Measurements from ENCODE around the gene MIEF2.

Gene MIEF2

DNA sequence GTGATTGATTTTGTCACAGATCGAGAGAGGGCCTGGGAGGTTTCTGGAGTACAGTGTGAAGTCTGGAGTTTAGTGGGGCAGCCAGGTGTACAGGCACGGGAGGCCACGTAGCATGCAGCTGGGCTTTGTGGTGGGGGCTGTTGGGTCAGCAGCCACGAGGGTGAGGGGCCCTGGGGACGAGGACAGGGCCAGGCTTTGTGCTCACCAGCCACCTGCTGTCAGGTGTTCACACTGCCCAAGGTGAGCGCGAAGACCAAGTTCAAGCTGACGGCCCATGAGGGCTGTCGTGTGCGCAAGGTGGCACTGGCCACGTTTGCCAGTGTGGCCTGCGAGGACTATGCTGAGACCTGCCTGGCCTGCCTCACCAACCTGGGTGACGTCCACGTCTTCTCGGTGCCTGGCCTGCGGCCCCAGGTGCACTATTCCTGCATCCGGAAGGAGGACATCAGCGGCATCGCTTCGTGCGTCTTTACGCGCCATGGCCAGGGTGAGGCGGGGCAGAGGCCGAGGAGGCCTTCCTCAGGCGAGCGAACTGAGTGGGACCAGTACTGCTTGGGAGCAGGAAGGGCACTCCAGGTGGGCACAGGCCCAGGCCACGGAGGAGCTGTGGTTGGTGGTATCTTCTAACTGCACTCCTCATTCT is 19.1 kb upstream of the MIEF2 start:
- H3K36me3 ChIP-seq (ENCODE audit: control insufficient read depth, insufficient read depth, low read length): peaks cover 9% of the 10 kb centered on the region
- peaks cover 6% of the 10 kb centered on the region for H3K4me1 ChIP-seq (ENCODE audit: control insufficient read depth, insufficient read depth, low read length)
- H3K9ac ChIP-seq (ENCODE audit: low read length): no peak overlapping the region
- H3K4me3 ChIP-seq (ENCODE audit: low read length): no peak overlapping the region
- no peaks in the 10 kb centered on the region for H3K27me3 ChIP-seq (ENCODE audit: control insufficient read depth, insufficient read depth, low read length)
- H3K9me3 ChIP-seq (ENCODE audit: control insufficient read depth, low read length): no peaks in the 10 kb centered on the region

DNA sequence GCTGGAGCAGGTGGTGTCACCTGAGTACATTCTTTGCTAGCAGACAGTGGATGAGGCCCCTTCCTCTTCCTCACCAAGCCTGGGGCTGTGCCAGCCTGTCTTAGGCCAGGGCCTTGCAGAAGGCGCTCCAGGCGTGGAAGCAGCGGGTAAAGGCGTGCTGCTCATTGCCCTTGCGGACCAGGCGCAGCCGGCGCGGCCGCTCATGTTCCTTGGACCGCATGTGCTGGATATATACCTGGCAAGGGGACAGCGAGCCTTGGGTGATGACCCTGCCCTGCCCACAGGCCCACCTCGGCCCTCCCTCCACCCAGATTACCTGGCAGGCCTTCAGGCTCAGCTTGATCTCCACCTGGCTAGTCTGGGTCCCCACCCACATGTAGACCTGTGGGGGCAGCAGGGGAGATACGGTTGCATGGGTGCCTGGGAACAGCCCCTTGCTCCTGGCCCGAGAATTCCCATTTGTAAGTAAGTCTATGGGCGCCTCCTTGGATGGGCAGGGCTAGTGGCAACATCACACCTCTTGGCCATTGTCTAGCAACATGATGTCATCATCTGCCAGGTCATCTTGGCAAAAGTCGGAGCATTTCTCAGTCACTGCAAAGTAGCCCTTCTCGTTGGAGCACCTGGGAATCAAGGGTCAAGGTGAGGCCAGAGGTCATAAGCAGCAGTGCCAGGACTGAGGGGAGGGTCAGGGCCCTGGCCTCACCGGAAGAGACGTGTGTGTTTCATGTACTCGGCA is 15.3 kb upstream of the MIEF2 start:
- H3K9ac ChIP-seq (ENCODE audit: low read length): no peak overlapping the region
- H3K27me3 ChIP-seq (ENCODE audit: control insufficient read depth, insufficient read depth, low read length): no peaks in the 10 kb centered on the region
- peaks cover 16% of the 10 kb centered on the region for H3K36me3 ChIP-seq (ENCODE audit: control insufficient read depth, insufficient read depth, low read length)
- peaks cover 22% of the 10 kb centered on the region for H3K4me1 ChIP-seq (ENCODE audit: control insufficient read depth, insufficient read depth, low read length)
- no peaks in the 10 kb centered on the region for H3K9me3 ChIP-seq (ENCODE audit: control insufficient read depth, low read length)
- H3K4me3 ChIP-seq (ENCODE audit: low read length): no peak overlapping the region

DNA sequence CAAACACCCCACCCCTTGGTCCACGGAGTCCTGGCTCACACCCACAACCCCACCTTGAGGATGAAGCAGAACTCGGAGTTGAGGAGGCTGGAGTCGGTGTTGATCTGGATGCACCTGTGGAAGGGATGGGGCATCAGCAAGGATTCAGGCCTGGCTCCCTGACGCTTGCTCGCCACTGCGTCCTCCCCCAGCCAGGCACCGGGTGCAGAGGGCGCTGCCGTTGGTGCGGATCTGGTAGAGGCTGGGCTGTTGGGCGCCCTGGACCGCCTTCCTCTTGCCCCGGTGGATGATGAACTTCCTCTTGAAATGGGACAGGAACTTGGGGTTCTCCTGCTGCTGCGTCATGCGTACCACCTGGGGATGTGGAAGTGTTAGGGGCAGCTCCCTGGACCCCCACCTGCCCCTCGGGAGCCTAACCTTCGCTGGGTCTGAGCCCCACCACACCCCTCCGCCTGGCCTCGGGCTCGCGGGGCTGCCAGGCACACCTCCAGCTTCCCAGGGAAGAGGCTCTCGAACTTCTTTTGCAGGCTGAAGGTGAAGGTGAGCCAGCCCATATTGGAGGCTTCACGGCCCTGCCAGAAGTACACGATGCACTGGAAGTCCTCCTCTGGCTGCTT is 14.2 kb upstream of the MIEF2 start:
- H3K36me3 ChIP-seq (ENCODE audit: control insufficient read depth, insufficient read depth, low read length): peaks cover 23% of the 10 kb centered on the region
- H3K9me3 ChIP-seq (ENCODE audit: control insufficient read depth, low read length): no peaks in the 10 kb centered on the region
- peaks cover 30% of the 10 kb centered on the region for H3K4me1 ChIP-seq (ENCODE audit: control insufficient read depth, insufficient read depth, low read length)
- no peaks in the 10 kb centered on the region for H3K27me3 ChIP-seq (ENCODE audit: control insufficient read depth, insufficient read depth, low read length)
- H3K9ac ChIP-seq (ENCODE audit: low read length): no peak overlapping the region
- H3K4me3 ChIP-seq (ENCODE audit: low read length): no peak overlapping the region

DNA sequence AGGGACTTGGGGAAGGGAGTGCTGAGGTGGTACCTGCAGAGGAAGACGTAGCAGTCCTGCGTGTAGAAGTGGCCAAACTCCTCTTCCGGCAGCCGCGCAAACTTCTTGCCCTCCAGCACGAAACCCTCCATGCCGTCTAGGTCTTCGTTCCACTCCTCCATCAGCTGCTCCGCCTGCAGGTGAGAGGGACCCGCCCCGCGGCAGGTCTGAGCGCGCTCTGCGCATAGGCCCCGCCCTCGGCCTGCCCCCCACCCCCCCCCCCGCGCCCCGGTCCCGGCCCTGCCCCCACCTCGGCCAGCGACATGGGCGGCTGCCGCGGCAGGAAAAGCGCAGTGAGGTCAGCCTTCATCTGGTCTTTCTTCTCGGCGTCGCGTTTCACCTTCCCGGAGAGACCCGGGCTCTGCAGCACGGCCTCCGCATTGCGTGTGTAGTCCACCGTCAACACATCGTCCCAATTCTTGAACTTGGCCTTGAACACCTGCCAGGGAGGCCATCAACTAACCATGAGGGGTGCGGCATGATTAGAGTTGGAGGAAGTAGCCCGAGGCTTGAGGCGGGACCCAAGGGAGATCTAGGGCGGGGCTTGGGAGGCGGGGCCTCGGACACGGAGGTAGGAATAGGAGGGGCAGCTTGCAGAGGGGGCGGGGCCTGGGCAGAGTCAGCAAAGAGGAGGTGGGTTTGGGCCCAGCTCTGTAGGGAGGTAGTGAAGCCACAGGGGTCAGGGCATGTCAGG is 13.4 kb upstream of the MIEF2 start:
- Histone ChIP-seq H3K36me3 (ENCODE audit: control insufficient read depth, insufficient read depth, low read length) (peaks cover 23% of the 10 kb centered on the region), H3K27me3 (ENCODE audit: control insufficient read depth, insufficient read depth, low read length) (no peaks in the 10 kb centered on the region), H3K9ac (ENCODE audit: low read length) (no peak overlapping the region), H3K9me3 (ENCODE audit: control insufficient read depth, low read length) (no peaks in the 10 kb centered on the region), H3K4me1 (ENCODE audit: control insufficient read depth, insufficient read depth, low read length) (peaks cover 30% of the 10 kb centered on the region), H3K4me3 (ENCODE audit: low read length) (no peak overlapping the region)

DNA sequence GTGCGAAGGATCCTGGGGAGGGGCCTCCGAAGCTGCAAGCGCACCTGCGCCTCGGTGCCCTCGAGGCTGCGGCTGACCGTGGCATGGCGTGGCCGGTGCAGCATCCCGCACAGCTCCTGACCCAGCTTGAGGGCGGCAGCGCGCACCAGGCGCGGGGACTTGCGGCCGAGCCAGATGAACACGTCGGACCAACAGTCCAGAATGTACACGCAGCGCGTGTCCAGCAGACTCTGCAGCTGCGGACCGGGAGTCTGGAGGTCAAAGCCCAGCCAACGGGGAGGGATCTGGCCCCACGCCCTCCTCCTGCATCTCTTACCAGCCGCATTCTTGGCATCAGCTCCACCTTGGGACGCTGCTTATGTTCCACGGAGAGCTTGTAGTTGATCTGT is 12.9 kb upstream of the MIEF2 start:
- peaks cover 30% of the 10 kb centered on the region for H3K4me1 ChIP-seq (ENCODE audit: control insufficient read depth, insufficient read depth, low read length)
- H3K27me3 ChIP-seq (ENCODE audit: control insufficient read depth, insufficient read depth, low read length): no peaks in the 10 kb centered on the region
- H3K4me3 ChIP-seq (ENCODE audit: low read length): no peak overlapping the region
- peaks cover 23% of the 10 kb centered on the region for H3K36me3 ChIP-seq (ENCODE audit: control insufficient read depth, insufficient read depth, low read length)
- no peak overlapping the region for H3K9ac ChIP-seq (ENCODE audit: low read length)
- H3K9me3 ChIP-seq (ENCODE audit: control insufficient read depth, low read length): no peaks in the 10 kb centered on the region

DNA sequence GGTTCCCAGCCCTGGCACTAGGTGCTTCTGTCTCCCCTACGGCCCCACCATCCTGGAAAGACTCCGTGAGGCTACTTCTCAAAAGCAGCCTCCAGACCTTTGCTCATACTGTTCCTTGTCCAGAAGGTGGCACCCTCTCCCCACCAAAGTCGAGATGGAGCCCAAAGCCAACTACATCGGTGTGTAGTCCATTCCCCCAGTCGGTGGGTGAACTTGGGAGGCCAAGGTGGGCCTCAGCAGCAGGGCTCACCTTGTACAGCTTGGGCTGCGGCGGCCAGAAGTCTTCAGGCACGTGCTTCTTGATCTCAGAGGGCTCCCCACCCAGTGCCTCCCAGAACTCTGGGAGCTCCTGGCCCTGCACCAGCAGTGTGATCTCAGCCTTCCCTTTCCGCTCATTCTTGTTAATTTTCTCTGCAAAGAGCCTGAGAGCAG is 12.1 kb upstream of the MIEF2 start:
- H3K36me3 ChIP-seq (ENCODE audit: control insufficient read depth, insufficient read depth, low read length): peaks cover 25% of the 10 kb centered on the region
- no peaks in the 10 kb centered on the region for H3K27me3 ChIP-seq (ENCODE audit: control insufficient read depth, insufficient read depth, low read length)
- H3K9ac ChIP-seq (ENCODE audit: low read length): no peak overlapping the region

DNA sequence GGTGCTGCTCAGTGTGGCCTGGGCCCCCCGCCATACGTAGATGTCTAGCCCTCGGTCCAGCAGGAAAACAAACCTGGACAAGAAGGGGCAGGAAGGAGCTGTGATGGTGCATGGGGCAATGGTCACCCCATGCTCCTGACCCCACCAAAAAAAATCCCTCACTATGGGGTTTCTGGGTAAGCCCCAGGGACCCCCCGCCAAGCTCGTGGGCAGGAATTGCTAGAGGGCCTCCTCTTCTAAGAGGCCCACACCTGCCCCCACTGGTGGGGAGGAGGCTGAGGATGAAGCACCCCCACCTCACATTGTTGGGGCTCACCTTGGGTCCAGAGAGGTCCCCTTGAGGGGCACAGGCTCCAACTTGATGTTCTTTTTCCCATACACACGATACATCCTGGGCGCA is 11.7 kb upstream of the MIEF2 start:
- peaks cover 29% of the 10 kb centered on the region for H3K36me3 ChIP-seq (ENCODE audit: control insufficient read depth, insufficient read depth, low read length)
- H3K27me3 ChIP-seq (ENCODE audit: control insufficient read depth, insufficient read depth, low read length): no peaks in the 10 kb centered on the region
- peaks cover 30% of the 10 kb centered on the region for H3K4me1 ChIP-seq (ENCODE audit: control insufficient read depth, insufficient read depth, low read length)
- no peak overlapping the region for H3K9ac ChIP-seq (ENCODE audit: low read length)
- H3K9me3 ChIP-seq (ENCODE audit: control insufficient read depth, low read length): no peaks in the 10 kb centered on the region
- H3K4me3 ChIP-seq (ENCODE audit: low read length): no peak overlapping the region

More for the DNA sequence above, 12.1 kb upstream of the MIEF2 start:
- no peak overlapping the region for H3K4me3 ChIP-seq (ENCODE audit: low read length)
- no peaks in the 10 kb centered on the region for H3K9me3 ChIP-seq (ENCODE audit: control insufficient read depth, low read length)
- H3K4me1 ChIP-seq (ENCODE audit: control insufficient read depth, insufficient read depth, low read length): peaks cover 30% of the 10 kb centered on the region

DNA sequence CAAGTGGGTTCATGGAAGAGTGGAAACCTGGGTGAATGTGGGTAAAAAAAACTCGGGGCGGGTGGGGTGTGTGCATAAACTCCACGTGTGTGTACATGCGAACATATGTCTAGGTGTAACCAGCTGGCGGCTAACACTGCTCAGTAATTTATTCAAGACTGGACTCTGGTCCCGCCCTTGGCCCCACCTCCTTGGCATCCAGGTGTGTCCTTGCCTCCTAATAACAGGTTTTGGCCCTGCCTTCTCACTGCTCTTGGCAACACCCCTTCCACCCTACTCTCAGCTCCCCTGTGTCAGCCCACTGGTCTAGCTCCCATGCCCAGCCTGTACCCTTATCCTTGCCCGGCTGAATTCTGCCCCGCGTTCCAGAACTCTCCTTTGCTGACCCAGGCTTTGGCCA is 10.2 kb upstream of the MIEF2 start:
- Histone ChIP-seq H3K9ac (ENCODE audit: low read length) (no peak overlapping the region), H3K9me3 (ENCODE audit: control insufficient read depth, low read length) (no peaks in the 10 kb centered on the region), H3K27me3 (ENCODE audit: control insufficient read depth, insufficient read depth, low read length) (no peaks in the 10 kb centered on the region), H3K4me3 (ENCODE audit: low read length) (no peak overlapping the region), H3K36me3 (ENCODE audit: control insufficient read depth, insufficient read depth, low read length) (peaks cover 35% of the 10 kb centered on the region), H3K4me1 (ENCODE audit: control insufficient read depth, insufficient read depth, low read length) (peaks cover 30% of the 10 kb centered on the region)

DNA sequence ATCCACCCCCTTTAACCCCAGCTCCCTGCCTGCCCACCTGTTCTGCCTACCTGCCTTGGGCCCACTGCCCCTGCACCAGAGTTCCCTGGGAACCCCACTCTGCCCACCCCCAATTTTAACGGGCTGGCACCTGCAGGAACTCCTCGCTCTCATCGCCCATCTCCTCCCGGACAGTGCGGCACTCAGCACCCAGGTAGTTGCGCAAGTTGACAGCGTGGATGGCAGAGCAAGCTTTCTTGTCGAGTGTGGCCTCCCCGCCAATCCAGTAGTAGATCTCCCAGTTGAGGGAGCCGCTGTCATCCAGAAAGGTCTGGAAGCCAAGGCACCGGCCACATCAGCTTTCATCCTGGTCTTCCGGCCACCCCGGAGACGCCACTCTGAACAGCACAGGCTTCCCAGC is 9.8 kb upstream of the MIEF2 start:
- Histone ChIP-seq H3K9ac (ENCODE audit: low read length) (no peak overlapping the region), H3K4me3 (ENCODE audit: low read length) (no peak overlapping the region), H3K36me3 (ENCODE audit: control insufficient read depth, insufficient read depth, low read length) (peaks cover 32% of the 10 kb centered on the region), H3K27me3 (ENCODE audit: control insufficient read depth, insufficient read depth, low read length) (no peaks in the 10 kb centered on the region), H3K4me1 (ENCODE audit: control insufficient read depth, insufficient read depth, low read length) (peaks cover 30% of the 10 kb centered on the region), H3K9me3 (ENCODE audit: control insufficient read depth, low read length) (no peaks in the 10 kb centered on the region)

DNA sequence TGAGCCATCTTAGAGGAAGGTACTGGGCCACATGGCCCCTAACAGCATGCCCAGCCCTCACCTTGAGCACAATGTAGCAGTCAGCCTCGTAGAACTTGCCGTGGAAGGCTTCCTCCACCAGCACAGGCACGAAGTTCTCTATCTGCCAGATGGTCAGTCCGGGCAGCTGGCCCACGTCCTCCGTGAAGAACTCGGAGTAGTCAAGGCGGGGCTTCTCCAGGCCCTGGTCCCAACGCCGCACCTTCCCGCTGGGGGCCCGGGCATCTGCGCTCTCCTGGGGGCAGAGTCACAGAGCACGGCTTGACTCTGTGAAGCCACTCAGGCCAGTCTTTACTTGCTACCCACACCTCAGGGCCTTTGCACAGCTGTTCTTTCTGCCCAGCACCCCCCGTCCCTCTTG is 9.3 kb upstream of the MIEF2 start:
- Histone ChIP-seq H3K9ac (ENCODE audit: low read length) (no peak overlapping the region), H3K4me3 (ENCODE audit: low read length) (no peak overlapping the region), H3K27me3 (ENCODE audit: control insufficient read depth, insufficient read depth, low read length) (no peaks in the 10 kb centered on the region), H3K9me3 (ENCODE audit: control insufficient read depth, low read length) (no peaks in the 10 kb centered on the region), H3K4me1 (ENCODE audit: control insufficient read depth, insufficient read depth, low read length) (peaks cover 27% of the 10 kb centered on the region), H3K36me3 (ENCODE audit: control insufficient read depth, insufficient read depth, low read length) (peaks cover 32% of the 10 kb centered on the region)

DNA sequence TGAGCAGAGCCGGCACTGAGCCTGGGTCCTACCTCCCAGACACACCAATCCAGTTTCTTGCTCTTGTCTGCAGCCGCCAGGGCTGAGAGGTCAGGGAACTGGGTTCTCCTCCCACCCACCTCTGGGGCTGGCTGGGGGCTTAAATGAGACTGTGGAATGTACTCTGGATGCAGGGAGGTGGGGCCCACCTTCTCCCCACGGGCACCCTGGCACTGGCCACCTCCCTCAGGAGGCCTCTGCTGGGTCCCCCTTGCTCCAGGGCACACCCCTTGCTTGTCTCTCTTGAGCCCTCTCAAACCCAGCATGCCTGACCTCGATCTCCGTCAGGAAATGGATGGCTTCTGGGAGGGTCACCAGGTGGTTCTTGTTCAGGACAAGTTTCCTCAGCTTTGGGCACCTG is 8.3 kb upstream of the MIEF2 start:
- H3K36me3 ChIP-seq (ENCODE audit: control insufficient read depth, insufficient read depth, low read length): peaks cover 32% of the 10 kb centered on the region
- no peak overlapping the region for H3K4me3 ChIP-seq (ENCODE audit: low read length)

More for the DNA sequence above, 8.3 kb upstream of the MIEF2 start:
- Histone ChIP-seq H3K4me1 (ENCODE audit: control insufficient read depth, insufficient read depth, low read length) (peaks cover 29% of the 10 kb centered on the region), H3K9ac (ENCODE audit: low read length) (no peak overlapping the region), H3K9me3 (ENCODE audit: control insufficient read depth, low read length) (no peaks in the 10 kb centered on the region), H3K27me3 (ENCODE audit: control insufficient read depth, insufficient read depth, low read length) (no peaks in the 10 kb centered on the region)
